Measurements from ENCODE around the gene FOXK1.
"Not testable (repeated sequence)": the region's sequence is repeated elsewhere in the genome, so short reads cannot be mapped to it uniquely, and the experiment has no call there.

Gene FOXK1

GRCh38 chr7:4783292-4783652 is 101.2 kb downstream of the FOXK1 start:
- no peak for DNase-seq (ENCODE audit: low read depth in 2 of 2, low spot score in 1 of 2)

- DNase-seq (ENCODE audit: low read depth in 2 of 2, low spot score in 1 of 2), result no peak
These were observed 101.8 kb downstream of the FOXK1 start for GRCh38 chr7:4783762-4784351.

DNA sequence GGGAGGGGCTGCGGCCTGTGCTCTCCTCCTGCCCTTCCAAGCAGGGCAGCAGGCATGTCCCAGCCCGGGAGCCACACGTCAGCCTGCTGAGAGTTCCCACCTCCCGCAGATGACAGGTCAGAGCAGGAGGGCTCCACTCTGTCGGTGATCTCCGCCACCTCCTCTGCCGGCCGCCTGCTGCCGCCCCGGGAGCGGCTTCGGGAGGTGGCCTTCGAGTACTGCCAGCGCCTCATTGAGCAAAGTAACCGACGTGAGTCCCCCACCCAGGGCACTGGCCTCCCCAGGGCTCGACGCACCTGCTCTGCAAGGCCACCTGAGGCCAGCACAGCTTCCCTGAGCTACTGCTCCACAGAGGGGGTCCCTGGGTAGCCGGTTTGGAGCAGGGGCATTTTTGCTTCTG is 102.7 kb downstream of the FOXK1 start:
- DNase-seq (ENCODE audit: low read depth in 2 of 2, low spot score in 1 of 2), result no peak

- DNase-seq (ENCODE audit: low read depth in 2 of 2, low spot score in 1 of 2), result no peak
These were observed 103.3 kb downstream of the FOXK1 start for GRCh38 chr7:4785371-4785770.

DNA sequence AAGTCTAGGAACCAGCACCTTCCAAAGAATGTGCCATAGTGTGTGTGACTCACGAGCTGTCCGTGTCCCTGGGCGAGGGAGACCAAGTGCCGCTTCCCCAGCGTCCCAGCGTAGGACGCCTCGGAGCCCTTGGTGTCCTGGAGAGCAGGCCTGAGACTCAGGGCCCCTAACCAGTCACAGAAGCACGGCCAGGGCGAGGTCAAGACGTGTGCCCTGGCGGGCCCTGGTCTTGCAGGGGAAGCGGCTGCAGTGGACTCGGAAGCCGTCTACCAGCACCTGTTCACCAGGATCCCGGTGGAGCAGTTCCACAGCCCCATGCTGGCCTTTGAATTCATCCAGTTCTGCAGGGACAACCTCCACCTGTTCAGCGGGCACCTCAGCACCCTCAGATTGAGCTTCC is 103.9 kb downstream of the FOXK1 start:
- DNase-seq (ENCODE audit: low read depth in 2 of 2, low spot score in 1 of 2), result no peak

GRCh38 chr7:4787541-4787940 is 105.4 kb downstream of the FOXK1 start:
- DNase-seq (ENCODE audit: low read depth in 2 of 2, low spot score in 1 of 2), result no peak

GRCh38 chr7:4787947-4788626 is 106.0 kb downstream of the FOXK1 start:
- DNase-seq (ENCODE audit: low read depth in 2 of 2, low spot score in 1 of 2), result no peak

- DNase-seq (ENCODE audit: low read depth in 2 of 2, low spot score in 1 of 2), result no peak
These were observed 106.6 kb downstream of the FOXK1 start for GRCh38 chr7:4788627-4789189.

DNA sequence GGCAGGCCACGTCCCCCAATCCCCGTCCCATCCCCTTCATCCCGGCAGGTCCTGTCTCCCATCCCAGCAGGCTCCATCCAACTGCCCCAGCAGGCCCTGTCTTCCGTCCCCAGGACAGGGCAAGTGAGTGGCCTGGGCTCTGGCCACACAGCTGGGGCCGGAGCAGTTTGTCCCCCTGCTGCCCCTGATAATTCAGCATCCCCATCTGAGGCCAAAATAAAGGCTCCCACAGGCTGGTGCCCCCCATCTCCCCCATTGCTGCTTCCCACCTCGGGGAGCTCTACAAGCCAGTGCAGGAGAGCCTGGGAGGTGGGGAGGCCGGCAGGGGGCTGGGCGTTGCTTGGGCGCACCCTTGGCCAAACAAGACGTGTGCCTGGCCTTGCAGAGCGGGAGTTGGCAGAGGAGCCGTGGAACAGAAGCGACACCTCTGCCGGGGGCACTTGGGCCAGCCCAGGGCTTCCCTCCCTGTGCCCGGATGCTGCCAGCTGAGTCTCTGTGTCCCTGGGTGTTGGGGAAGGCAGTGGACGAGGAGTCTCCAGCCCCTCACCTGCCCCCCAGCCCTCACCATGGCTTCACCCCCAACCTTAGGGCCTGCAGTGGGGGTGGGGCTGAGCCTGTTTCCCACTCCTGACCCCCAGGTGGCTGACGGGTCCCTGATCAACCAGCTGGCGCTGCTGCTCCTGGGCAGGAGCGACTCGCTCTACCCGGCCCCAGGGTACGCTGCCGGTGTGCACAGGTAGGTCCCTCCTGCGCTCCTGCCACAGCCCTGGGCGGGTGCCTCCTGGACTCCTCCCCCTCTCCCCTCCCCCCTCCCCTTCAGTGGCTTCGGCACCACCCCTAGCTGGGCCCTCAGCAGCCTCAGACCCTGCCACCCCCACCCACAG is 107.3 kb downstream of the FOXK1 start:
- DNase-seq (ENCODE audit: low read depth in 2 of 2, low spot score in 1 of 2), result no peak

- no peak for DNase-seq (ENCODE audit: low read depth in 2 of 2, low spot score in 1 of 2)
These were observed 108.0 kb downstream of the FOXK1 start for GRCh38 chr7:4790078-4790465.

- DNase-seq (ENCODE audit: low read depth in 2 of 2, low spot score in 1 of 2), result no peak
These were observed 108.5 kb downstream of the FOXK1 start for GRCh38 chr7:4790516-4790991.

GRCh38 chr7:4791101-4791737 is 109.1 kb downstream of the FOXK1 start:
- no peak for DNase-seq (ENCODE audit: low read depth in 2 of 2, low spot score in 1 of 2)

- DNase-seq (ENCODE audit: low read depth in 2 of 2, low spot score in 1 of 2), result peak; percentile 52 to 63
These were observed 109.8 kb downstream of the FOXK1 start for GRCh38 chr7:4791738-4792536.

DNA sequence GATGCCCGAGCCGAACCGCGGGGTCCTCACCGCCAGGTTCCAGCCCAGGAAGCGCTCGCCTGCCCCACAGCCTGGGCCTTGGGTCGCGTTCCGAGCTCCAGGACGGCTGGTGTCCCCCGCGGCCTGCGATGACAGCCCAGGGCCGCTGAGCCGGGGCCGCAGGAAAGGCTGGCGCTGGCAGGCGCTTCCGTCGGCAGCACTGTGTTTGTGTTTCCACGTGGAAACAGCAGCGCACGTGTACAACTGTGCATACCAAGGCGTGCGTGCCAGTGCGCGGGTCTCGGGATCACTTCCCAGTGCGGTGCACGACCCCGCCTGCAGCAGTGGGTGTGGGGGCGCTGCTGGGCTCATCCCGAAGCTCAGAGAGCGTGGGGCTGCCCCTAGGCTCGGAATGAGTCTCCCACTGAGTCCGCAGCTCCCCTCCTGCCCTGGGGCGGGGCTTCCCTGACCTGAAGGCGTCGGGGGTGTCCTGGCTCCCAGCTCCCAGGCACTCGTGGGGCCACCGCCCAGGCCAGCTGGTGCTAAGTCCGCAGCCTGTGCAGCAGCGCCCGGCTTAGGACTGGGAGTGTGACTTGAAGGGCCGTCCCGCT is 110.5 kb downstream of the FOXK1 start:
- no peak for DNase-seq (ENCODE audit: low read depth in 2 of 2, low spot score in 1 of 2)

GRCh38 chr7:4793385-4793993 is 111.4 kb downstream of the FOXK1 start:
- not testable (repeated sequence) for DNase-seq (ENCODE audit: low read depth in 2 of 2, low spot score in 1 of 2)

DNA sequence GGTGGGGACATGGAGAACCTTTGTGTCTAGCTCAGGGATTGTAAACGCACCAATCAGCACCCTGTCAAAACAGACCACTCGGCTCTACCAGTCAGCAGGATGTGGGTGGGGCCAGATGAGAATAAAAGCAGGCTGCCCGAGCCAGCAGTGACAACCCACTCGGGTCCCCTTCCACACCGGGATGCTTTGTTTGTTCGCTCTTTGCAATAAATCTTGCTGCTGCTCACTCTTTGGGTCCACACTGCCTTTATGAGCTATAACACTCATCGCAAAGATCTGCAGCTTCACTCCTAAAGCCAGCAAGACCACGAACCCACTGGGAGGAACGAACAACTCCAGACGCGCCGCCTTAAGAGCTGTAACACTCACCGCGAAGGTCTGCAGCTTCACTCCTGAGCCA is 112.1 kb downstream of the FOXK1 start:
- DNase-seq (ENCODE audit: low read depth in 2 of 2, low spot score in 1 of 2), result not testable (repeated sequence)

DNA sequence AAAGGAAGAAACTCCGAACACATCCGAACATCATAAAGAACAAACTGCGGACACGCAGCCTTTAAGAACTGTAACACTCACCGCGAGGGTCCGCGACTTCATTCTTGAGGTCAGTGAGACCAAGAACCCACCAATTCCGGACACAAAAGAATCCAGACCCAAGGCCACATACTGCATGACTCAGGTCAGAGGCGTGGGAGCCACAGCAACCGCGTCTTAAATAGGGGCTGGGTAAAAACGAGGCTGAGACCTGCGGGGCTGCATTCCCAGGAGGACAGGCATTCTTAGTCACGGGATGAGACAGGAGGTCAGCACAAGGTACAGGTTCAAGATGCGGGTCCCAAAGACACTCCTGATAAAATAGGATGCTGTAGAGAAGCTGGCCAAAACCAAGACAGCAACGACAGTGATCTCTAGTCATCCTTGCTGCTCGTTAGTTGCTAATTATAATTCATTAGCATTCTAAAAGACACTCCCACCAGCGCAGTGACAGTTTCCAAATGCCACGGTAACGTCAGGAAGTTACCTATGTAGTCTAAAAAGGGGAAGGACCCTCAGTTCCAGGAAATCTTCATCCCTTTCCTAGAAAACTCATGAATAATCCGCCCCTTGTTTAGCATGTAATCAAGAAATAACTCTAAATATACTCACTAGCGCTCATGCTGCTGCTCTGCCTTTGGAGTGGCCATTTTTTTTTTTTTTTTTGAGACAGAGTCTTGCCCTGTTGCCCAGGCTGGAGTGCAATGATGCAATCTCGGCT is 112.7 kb downstream of the FOXK1 start:
- no peak for DNase-seq (ENCODE audit: low read depth in 2 of 2, low spot score in 1 of 2)

DNA sequence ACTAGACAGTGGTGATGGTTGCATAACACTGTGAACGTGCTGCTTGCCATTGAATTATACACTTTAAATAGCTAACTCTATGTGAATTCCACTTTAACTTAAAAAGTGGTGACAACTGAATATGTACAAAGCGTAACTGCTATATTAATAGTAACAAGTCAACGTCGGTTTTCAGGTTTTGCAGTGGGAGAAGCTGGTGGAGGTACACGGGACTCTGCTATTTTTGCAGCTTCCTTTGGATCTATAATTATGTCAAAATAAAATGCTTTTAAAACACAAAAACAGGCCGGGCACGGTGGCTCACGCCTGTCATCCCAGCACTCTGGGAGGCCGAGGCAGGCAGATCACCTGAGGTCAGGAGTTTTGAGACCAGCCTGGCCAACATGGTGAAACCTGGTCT is 114.4 kb downstream of the FOXK1 start:
- DNase-seq (ENCODE audit: low read depth in 2 of 2, low spot score in 1 of 2), result no peak

Data from stimulated activated CD8-positive, alpha-beta memory T cell treated with anti-CD3 and anti-CD28 coated beads, Interleukin-4, amount 100 ng/mL, for 1 hour (primary cell).